Sigmoid colon (tissue), 7 donors: ENCODE results near the gene NISCH. TPM values are rescaled to one million over a fixed set of nuclear protein-coding genes. Genes with fewer than 3 reads are reported as not detected.
A peak's percentile ranks its signal among the peaks of the same experiment; 100 is the strongest.

Experiments
- DNase-seq: peaks from one replicate; pipeline ENCODE4 v3.0.0-alpha.2; 2019
- H3K27ac ChIP-seq, 4 donors: fragments of 200-600 bp; sonication (generic); one replicate each; pipeline ENCODE4 v1.5.1; 2016 to 2019; ENCODE audit warnings: mild to moderate bottlenecking in 1 of 4
- H3K27me3 ChIP-seq, 3 donors: fragments of 200-600 bp; sonication (generic); one replicate each; pipeline ENCODE4 v1.5.1; 2019; ENCODE audit warnings: mild to moderate bottlenecking in 1 of 3
- H3K36me3 ChIP-seq, 4 donors: fragments of 200-600 bp; sonication (generic); one replicate each; pipeline ENCODE4 v1.5.1; 2016 to 2019
- H3K4me1 ChIP-seq, 4 donors: fragments of 200-600 bp; sonication (generic); one replicate each; pipeline ENCODE4 v1.5.1; 2017 to 2019
- H3K4me3 ChIP-seq, 4 donors: fragments of 200-600 bp; sonication (generic); one replicate each; pipeline ENCODE4 v1.5.1; 2017 to 2019; ENCODE audit warnings: mild to moderate bottlenecking in 2 of 4, moderate library complexity in 1 of 4
- H3K9me3 ChIP-seq, 4 donors: fragments of 200-600 bp in 3 of 4; sonication (generic) in 3 of 4; one replicate each; pipeline versions ENCODE4 v1.5.1 to v1.6.1; 2013 to 2019
- CTCF ChIP-seq, 4 experiments: fragments of 450-650 bp in 3 of 4; fragments of 200-600 bp in 1 of 4; IDR thresholded peaks; one replicate each; pipeline ENCODE4 v1.5.1; 2016 to 2019; ENCODE audit warnings: antibody characterized with exemption in 4 of 4, mild to moderate bottlenecking in 3 of 4, moderate library complexity in 2 of 4
- EP300 ChIP-seq, 4 donors: sonication (generic); formaldehyde crosslinking; IDR thresholded peaks; one replicate each; pipeline ENCODE4 v1.6.1; 2017; ENCODE audit warnings: antibody characterized with exemption in 4 of 4
- POLR2A ChIP-seq, 2 donors: fragments of 450-650 bp; IDR thresholded peaks; one replicate each; pipeline ENCODE4 v1.6.1; 2016; ENCODE audit warnings: antibody characterized with exemption in 2 of 2, mild to moderate bottlenecking in 2 of 2, moderate library complexity in 2 of 2
- POLR2AphosphoS5 ChIP-seq, 4 donors: sonication (generic); formaldehyde crosslinking; IDR thresholded peaks; one replicate each; pipeline ENCODE4 v1.6.1; 2017; ENCODE audit warnings: antibody characterized with exemption in 4 of 4
- WGBS, 2 donors: extraction: QIAGEN DNeasy Blood & Tissue Kit; methylation state at CpG; one replicate each; pipeline ENCODE4 v1.1.7; 2013; 5-methylcytosine and 5-hydroxymethylcytosine counted together
- intact Hi-C: fragments of 100-400 bp; cut with DNase I; formaldehyde crosslinking; loops from one replicate; pipeline ENCODE4 v1.15.1; 2023
- polyA plus RNA-seq, 3 donors: library from polyadenylated mRNA; stranded (reverse); fragments of 200-250 nt; gene quantifications; one replicate each; pipeline ENCODE4 v1.2.3, GENCODE V29; 2013
- total RNA-seq, 4 donors: library from RNA; depleted of rRNA; stranded (reverse); fragments of >200 nt; gene quantifications; one replicate each; pipeline ENCODE4 v1.1.0, GENCODE V29; 2016
- donor health status: healthy with polysubstance abuse.
- donor health status: Bipolar disorder and iron deficiency.
- donor health status: healthy.

NISCH gene
- total and polyA plus RNA-seq, 7 donors, result 14.3 to 113 (median 53.5) TPM

- H3K4me3 ChIP-seq, result no peak overlapping the region
- 94 to 95% methylated on average over 14 of the region's 14 CpGs for WGBS, 2 donors
- TF ChIP-seq CTCF (IDR thresholded peaks at IDR 0.05) (no peak), EP300 (IDR thresholded peaks at IDR 0.05) (no peak), POLR2A (IDR thresholded peaks at IDR 0.05) (no peak), POLR2AphosphoS5 (IDR thresholded peaks at IDR 0.05) (no peak)
- no peak overlapping the region for H3K27ac ChIP-seq
- H3K27me3 ChIP-seq, result no peaks in the 10 kb centered on the region
- H3K9me3 ChIP-seq, result no peaks in the 10 kb centered on the region
- intact Hi-C loops, result no loop called here
- peaks cover 0 to 8% (median 3%) of the 10 kb centered on the region in 4 donors for H3K4me1 ChIP-seq
- peak; percentile 43 for DNase-seq
- no peaks in the 10 kb centered on the region for H3K36me3 ChIP-seq
These were observed 14.7 kb upstream of the NISCH start for GRCh38 chr3:52440671-52441070.

- H3K4me1 ChIP-seq, result peaks cover 0 to 8% (median 3%) of the 10 kb centered on the region in 4 donors
- peak; percentile 51 for DNase-seq
- TF ChIP-seq POLR2AphosphoS5 (IDR thresholded peaks at IDR 0.05) (no peak), POLR2A (IDR thresholded peaks at IDR 0.05) (no peak), EP300 (IDR thresholded peaks at IDR 0.05) (no peak), CTCF (IDR thresholded peaks at IDR 0.05) (no peak)
- no peak overlapping the region for H3K27ac ChIP-seq
- H3K9me3 ChIP-seq, result no peaks in the 10 kb centered on the region
- 92 to 94% methylated on average over 23 of the region's 23 CpGs for WGBS, 2 donors
- intact Hi-C loops, result no loop called here
- H3K27me3 ChIP-seq, result no peaks in the 10 kb centered on the region
- H3K4me3 ChIP-seq, result no peak overlapping the region
- H3K36me3 ChIP-seq, result no peaks in the 10 kb centered on the region
These were observed 14.2 kb upstream of the NISCH start for GRCh38 chr3:52441091-52441771.

GRCh38 chr3:52441772-52442332 lies 13.6 kb upstream of the NISCH start:
- H3K36me3 ChIP-seq, result no peaks in the 10 kb centered on the region
- WGBS, 2 donors, result 85 to 89% methylated on average over 18 of the region's 18 CpGs
- H3K9me3 ChIP-seq, result no peaks in the 10 kb centered on the region
- H3K27ac ChIP-seq, result no peak overlapping the region
- H3K4me1 ChIP-seq, result peaks cover 0 to 10% (median 5%) of the 10 kb centered on the region in 4 donors
- H3K4me3 ChIP-seq, result no peak overlapping the region
- intact Hi-C loops, result no loop called here
- H3K27me3 ChIP-seq, result no peaks in the 10 kb centered on the region
- TF ChIP-seq EP300 (IDR thresholded peaks at IDR 0.05), result no peak
- TF ChIP-seq POLR2A (IDR thresholded peaks at IDR 0.05), result no peak
- no peak for TF ChIP-seq CTCF (IDR thresholded peaks at IDR 0.05)
- TF ChIP-seq POLR2AphosphoS5 (IDR thresholded peaks at IDR 0.05), result no peak
- DNase-seq, result peak; percentile 48

- Histone ChIP-seq H3K9me3 (no peaks in the 10 kb centered on the region), H3K4me3 (peak overlapping the region in 1 of 4 donors; percentile 13), H3K36me3 (no peaks in the 10 kb centered on the region), H3K4me1 (peaks cover 0 to 15% (median 7%) of the 10 kb centered on the region in 4 donors), H3K27me3 (no peaks in the 10 kb centered on the region), H3K27ac (no peak overlapping the region)
- intact Hi-C loops, result no loop called here
- peak; percentile 30 for DNase-seq
- TF ChIP-seq EP300 (IDR thresholded peaks at IDR 0.05), result no peak
- TF ChIP-seq CTCF (IDR thresholded peaks at IDR 0.05), result no peak
- no peak for TF ChIP-seq POLR2A (IDR thresholded peaks at IDR 0.05)
- TF ChIP-seq POLR2AphosphoS5 (IDR thresholded peaks at IDR 0.05), result no peak
- WGBS, 2 donors, result 91 to 95% methylated on average over 16 of the region's 16 CpGs
These were observed 12.8 kb upstream of the NISCH start for GRCh38 chr3:52442409-52443267.
